Mesenchymal stem cell (in vitro differentiated cells and primary cell): Measurements from ENCODE around the gene VWA2.
"Not testable (repeated sequence)": the region's sequence is repeated elsewhere in the genome, so short reads cannot be mapped to it uniquely, and the experiment has no call there.

ENCODE experiments used
- DNase-seq: peaks from one replicate; pipeline ENCODE4 v3.0.0-alpha.2; 2013
- H2AFZ ChIP-seq: one replicate; pipeline ENCODE4 v1.6.1; 2013; ENCODE audit warnings: low read depth, mild to moderate bottlenecking, control low read depth, inconsistent platforms, low read length, moderate library complexity
- H2AK5ac ChIP-seq: 2 replicates; pipeline ENCODE4 v1.6.1; 2013; ENCODE audit warnings: low read length, moderate library complexity, mild to moderate bottlenecking, inconsistent platforms; ENCODE audit not compliant: severe bottlenecking
- H2BK120ac ChIP-seq: one replicate; pipeline ENCODE4 v1.6.1; 2013; ENCODE audit warnings: low read depth, mild to moderate bottlenecking, inconsistent platforms, low read length, moderate library complexity
- H2BK12ac ChIP-seq, 2 experiments: one replicate each; pipeline ENCODE4 v1.6.1; 2013; ENCODE audit warnings: inconsistent platforms in 2 of 2, low read length in 2 of 2, mild to moderate bottlenecking in 2 of 2, moderate library complexity in 2 of 2, control low read depth in 1 of 2
- H2BK15ac ChIP-seq: one replicate; pipeline ENCODE4 v1.6.1; 2013; ENCODE audit warnings: mild to moderate bottlenecking, low read depth, inconsistent platforms; ENCODE audit not compliant: poor library complexity, severe bottlenecking
- H2BK5ac ChIP-seq: 2 replicates; pipeline ENCODE4 v1.6.1; 2013; ENCODE audit warnings: low read depth, mild to moderate bottlenecking, low read length, control low read depth, inconsistent platforms; ENCODE audit not compliant: poor library complexity, severe bottlenecking
- H3K14ac ChIP-seq, 2 experiments: one replicate each; pipeline ENCODE4 v1.6.1; 2013; ENCODE audit warnings: inconsistent platforms in 2 of 2, low read length in 2 of 2, control low read depth in 1 of 2, mild to moderate bottlenecking in 1 of 2, moderate library complexity in 1 of 2
- H3K18ac ChIP-seq, 2 experiments: one replicate each; pipeline ENCODE4 v1.6.1; 2013; ENCODE audit warnings: inconsistent platforms in 2 of 2, low read length in 2 of 2, control low read depth in 1 of 2, low read depth in 1 of 2, mild to moderate bottlenecking in 1 of 2
- H3K23ac ChIP-seq, 2 experiments: one replicate each; pipeline ENCODE4 v1.6.1; 2013; ENCODE audit warnings: inconsistent platforms in 2 of 2, low read length in 2 of 2, mild to moderate bottlenecking in 2 of 2, moderate library complexity in 2 of 2, control low read depth in 1 of 2
- H3K27ac ChIP-seq: 2 replicates; pipeline ENCODE4 v1.5.1; 2013; ENCODE audit warnings: mild to moderate bottlenecking, moderate library complexity, low read length, control low read depth, inconsistent platforms; ENCODE audit not compliant: poor library complexity, severe bottlenecking
- H3K27me3 ChIP-seq, 2 experiments: 2 replicates each; pipeline versions ENCODE4 v1.6.1 to v1.7.0; 2013; ENCODE audit warnings: low read length in 2 of 2, mild to moderate bottlenecking in 2 of 2, moderate library complexity in 2 of 2, control low read depth in 1 of 2, inconsistent platforms in 1 of 2; ENCODE audit not compliant: control insufficient read depth in 1 of 2, insufficient read depth in 1 of 2
- H3K36me3 ChIP-seq, 2 experiments: 2 replicates each; pipeline versions ENCODE4 v1.6.1 to v1.7.0; 2013; ENCODE audit warnings: low read length in 2 of 2, control low read depth in 1 of 2, inconsistent platforms in 1 of 2, low read depth in 1 of 2, mild to moderate bottlenecking in 1 of 2; ENCODE audit not compliant: insufficient read depth in 2 of 2, control insufficient read depth in 1 of 2
- H3K4ac ChIP-seq, 2 experiments: one replicate each; pipeline ENCODE4 v1.6.1; 2013; ENCODE audit warnings: inconsistent platforms in 2 of 2, low read length in 2 of 2, mild to moderate bottlenecking in 2 of 2, moderate library complexity in 2 of 2, control low read depth in 1 of 2, low read depth in 1 of 2
- H3K4me1 ChIP-seq: 2 replicates; pipeline ENCODE4 v1.6.1; 2013; ENCODE audit warnings: low read depth, low read length, control low read depth; ENCODE audit not compliant: control insufficient read depth, insufficient read depth
- H3K4me2 ChIP-seq: 2 replicates; pipeline ENCODE4 v1.6.1; 2013; ENCODE audit warnings: low read length, mild to moderate bottlenecking, inconsistent platforms; ENCODE audit not compliant: poor library complexity, severe bottlenecking
- H3K4me3 ChIP-seq, 2 experiments: 2 replicates each; pipeline versions ENCODE4 v1.5.1 to v1.7.0; 2013; ENCODE audit warnings: low read length in 2 of 2, mild to moderate bottlenecking in 2 of 2, control low read depth in 1 of 2, low read depth in 1 of 2; ENCODE audit not compliant: insufficient read depth in 1 of 2
- H3K79me1 ChIP-seq: replicated peaks from 2 replicates; pipeline ENCODE4 v1.6.1; 2013; ENCODE audit warnings: mild to moderate bottlenecking, control low read depth, low read length, inconsistent platforms; ENCODE audit not compliant: poor library complexity, severe bottlenecking
- H3K9ac ChIP-seq: 2 replicates; pipeline ENCODE4 v1.7.0; 2013; ENCODE audit warnings: mild to moderate bottlenecking, low read length, moderate library complexity
- H3K9me3 ChIP-seq: 2 replicates; pipeline ENCODE4 v1.7.0; 2013; ENCODE audit warnings: mild to moderate bottlenecking, low read length; ENCODE audit not compliant: control insufficient read depth
- H4K8ac ChIP-seq: one replicate; pipeline ENCODE4 v1.6.1; 2013; ENCODE audit warnings: inconsistent platforms, mild to moderate bottlenecking, low read length, moderate library complexity
- H4K91ac ChIP-seq: one replicate; pipeline ENCODE4 v1.6.1; 2013; ENCODE audit warnings: mild to moderate bottlenecking, low read length, inconsistent platforms
- WGBS: methylation state at CpG from one replicate; pipeline ENCODE4 v1.1.7; 2013; ENCODE audit warnings: mixed read lengths; 5-methylcytosine and 5-hydroxymethylcytosine counted together

Gene VWA2

GRCh38 chr10:114332301-114333192 lies 93.5 kb downstream of the VWA2 start:
- peak overlapping the region in 1 of 2 experiments; percentile 6 for H3K14ac ChIP-seq
- H3K4me2 ChIP-seq, result no peak overlapping the region
- H2BK120ac ChIP-seq, result no peak overlapping the region
- H2AFZ ChIP-seq, result no peak overlapping the region
- H3K36me3 ChIP-seq, result peaks cover 0 to 5% of the 10 kb centered on the region in 2 experiments
- H2AK5ac ChIP-seq, result no peak overlapping the region
- H4K91ac ChIP-seq, result no peak overlapping the region
- H3K4me1 ChIP-seq, result peaks cover 3% of the 10 kb centered on the region
- DNase-seq, result no peak
- no peak overlapping the region for H2BK5ac ChIP-seq
- peak overlapping the region in 1 of 2 experiments; percentile 12 for H2BK12ac ChIP-seq
- WGBS, result 58% methylated on average over 13 of the region's 14 CpGs
- H3K79me1 ChIP-seq, result no peaks in the 10 kb centered on the region
- peaks cover 0 to 50% of the 10 kb centered on the region in 2 experiments for H3K27me3 ChIP-seq
- H3K4ac ChIP-seq, result peak overlapping the region in 1 of 2 experiments; percentile 34
- H3K18ac ChIP-seq, result peak overlapping the region in 1 of 2 experiments; percentile 16
- no peak overlapping the region for H3K27ac ChIP-seq
- H3K9me3 ChIP-seq, result no peaks in the 10 kb centered on the region
- H3K4me3 ChIP-seq, result no peak overlapping the region
- H4K8ac ChIP-seq, result peak overlapping the region; percentile 31
- H3K23ac ChIP-seq, result peak overlapping the region in 1 of 2 experiments; percentile 14
- H3K9ac ChIP-seq, result no peak overlapping the region
- no peak overlapping the region for H2BK15ac ChIP-seq

- not testable (repeated sequence) for H2BK5ac ChIP-seq, H4K8ac ChIP-seq, H3K9me3 ChIP-seq, H3K36me3 ChIP-seq, H3K9ac ChIP-seq, H2BK15ac ChIP-seq, H3K14ac ChIP-seq, DNase-seq, H2BK120ac ChIP-seq, H3K18ac ChIP-seq, H3K23ac ChIP-seq, H3K27ac ChIP-seq, H2BK12ac ChIP-seq, H2AK5ac ChIP-seq, H3K4me1 ChIP-seq, H3K79me1 ChIP-seq, H2AFZ ChIP-seq, H3K4me3 ChIP-seq, H3K4ac ChIP-seq, H4K91ac ChIP-seq, H3K4me2 ChIP-seq
- 95% methylated on average over 4 of the region's 5 CpGs for WGBS
- H3K27me3 ChIP-seq, result peaks cover 0 to 50% of the 10 kb centered on the region in 2 experiments
These were observed 94.4 kb downstream of the VWA2 start for GRCh38 chr10:114333441-114333840.

GRCh38 chr10:114334301-114334700 lies 95.2 kb downstream of the VWA2 start:
- H3K4ac ChIP-seq, result no peak overlapping the region
- peak; percentile 55 for DNase-seq
- H3K9me3 ChIP-seq, result no peaks in the 10 kb centered on the region
- no peak overlapping the region for H2BK15ac ChIP-seq
- 73% methylated on average over 6 of the region's 6 CpGs for WGBS
- H4K8ac ChIP-seq, result no peak overlapping the region
- no peak overlapping the region for H2BK120ac ChIP-seq
- H3K9ac ChIP-seq, result no peak overlapping the region
- H3K14ac ChIP-seq, result peak overlapping the region in 1 of 2 experiments; percentile 86
- no peak overlapping the region for H3K4me2 ChIP-seq
- peak overlapping the region; percentile 23 to 82 for H3K18ac ChIP-seq
- no peak overlapping the region for H2BK12ac ChIP-seq
- H3K27ac ChIP-seq, result no peak overlapping the region
- no peak overlapping the region for H2BK5ac ChIP-seq
- H3K4me3 ChIP-seq, result no peak overlapping the region
- H3K27me3 ChIP-seq, result peaks cover 0 to 47% of the 10 kb centered on the region in 2 experiments
- no peak overlapping the region for H4K91ac ChIP-seq
- H2AK5ac ChIP-seq, result no peak overlapping the region
- H3K79me1 ChIP-seq, result no peaks in the 10 kb centered on the region
- H3K4me1 ChIP-seq, result peaks cover 3% of the 10 kb centered on the region
- H3K23ac ChIP-seq, result no peak overlapping the region
- H2AFZ ChIP-seq, result no peak overlapping the region
- no peaks in the 10 kb centered on the region for H3K36me3 ChIP-seq

- Histone ChIP-seq H3K18ac (no peak overlapping the region), H3K14ac (no peak overlapping the region), H3K4me1 (peaks cover 3% of the 10 kb centered on the region), H2AFZ (no peak overlapping the region), H3K9me3 (no peaks in the 10 kb centered on the region), H3K23ac (no peak overlapping the region), H2BK120ac (no peak overlapping the region), H2BK5ac (no peak overlapping the region), H4K91ac (no peak overlapping the region), H2BK12ac (no peak overlapping the region), H3K79me1 (no peaks in the 10 kb centered on the region), H3K27me3 (peaks cover 0 to 52% of the 10 kb centered on the region in 2 experiments), H2BK15ac (no peak overlapping the region), H3K4ac (no peak overlapping the region), H2AK5ac (no peak overlapping the region), H3K4me3 (no peak overlapping the region), H3K36me3 (no peaks in the 10 kb centered on the region), H3K9ac (no peak overlapping the region), H4K8ac (no peak overlapping the region), H3K27ac (no peak overlapping the region), H3K4me2 (no peak overlapping the region)
- no peak for DNase-seq
- WGBS, result 40% methylated on average over 1 of the region's 3 CpGs
These were observed 96.6 kb downstream of the VWA2 start for GRCh38 chr10:114335614-114336013.
